ENCODE results near the gene PRKCB.

GRCh38 chr16:24165273-24165672 lies 329.5 kb downstream of the PRKCB start:
- TF ChIP-seq POLR2AphosphoS5 (IDR thresholded peaks at IDR 0.05; ENCODE audit: low read depth, low read length) (no peak), SUZ12 (IDR thresholded peaks at IDR 0.05; ENCODE audit: low read length) (no peak), ATF3 (IDR thresholded peaks at IDR 0.05; ENCODE audit: insufficient read depth, low read depth, low read length) (no peak), SP2 (IDR thresholded peaks at IDR 0.05; ENCODE audit: low read length) (no peak), CTCF (IDR thresholded peaks at IDR 0.05; ENCODE audit: control extremely low read depth in 1 of 3, insufficient read depth in 1 of 3, low read depth in 1 of 3, low read length in 3 of 3) (no peak), TBP (IDR thresholded peaks at IDR 0.05; ENCODE audit: low read depth, low read length) (no peak), POLR2A (IDR thresholded peaks at IDR 0.05; ENCODE audit: control extremely low read depth in 1 of 2, low read depth in 2 of 2, low read length in 2 of 2) (no peak), RBBP5 (IDR thresholded peaks at IDR 0.05; ENCODE audit: borderline replicate concordance, low read depth, low read length) (no peak), NRF1 (IDR thresholded peaks at IDR 0.05; ENCODE audit: low read depth, low read length) (no peak), TCF12 (IDR thresholded peaks at IDR 0.05; ENCODE audit: low read depth, low read length) (no peak), TAF1 (IDR thresholded peaks at IDR 0.05; ENCODE audit: low read depth, low read length) (no peak)
- TF ChIP-seq, protein P1, sequence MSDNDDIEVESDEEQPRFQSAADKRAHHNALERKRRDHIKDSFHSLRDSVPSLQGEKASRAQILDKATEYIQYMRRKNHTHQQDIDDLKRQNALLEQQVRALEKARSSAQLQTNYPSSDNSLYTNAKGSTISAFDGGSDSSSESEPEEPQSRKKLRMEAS (IDR thresholded peaks at IDR 0.05), result no peak
